ENCODE results near the gene LRRC59. TPM values are rescaled to one million over a fixed set of nuclear protein-coding genes. Genes with fewer than 3 reads are reported as not detected.

The LRRC59 gene
- total and polyA plus RNA-seq, 2 of the 8 experiments (the other 6 are each of a cell fraction or from before 2014, with no cell fraction given) = 48.3 to 117 TPM

GRCh38 chr17:50386510-50386909 is 10.8 kb downstream of the LRRC59 start (continued):
- TF ChIP-seq CHD7 (IDR thresholded peaks at IDR 0.05; ENCODE audit: insufficient replicate concordance, low read length) (no peak), FOSL1 (IDR thresholded peaks at IDR 0.05; ENCODE audit: insufficient read depth, low read depth, low read length) (no peak), EZH2 (IDR thresholded peaks at IDR 0.05; ENCODE audit: low read depth, low read length, severe bottlenecking) (no peak), JUN (IDR thresholded peaks at IDR 0.05; ENCODE audit: low read depth, low read length) (no peak), GTF2F1 (IDR thresholded peaks at IDR 0.05; ENCODE audit: borderline replicate concordance, low read depth, low read length) (no peak), MAFK (IDR thresholded peaks at IDR 0.05; ENCODE audit: low read depth, low read length) (no peak), CBX5 (IDR thresholded peaks at IDR 0.05; ENCODE audit: low read depth, low read length) (no peak), MAX (IDR thresholded peaks at IDR 0.05) (no peak)
